SK-N-SH treated with all-trans-retinoic acid at 6 μM for 48 hours (cell line): ENCODE measurements around the gene KAT5.

Experiments
- ESRRG ChIP-seq: fragments of 250-450 bp; sonication (Bioruptor Pico); IDR thresholded peaks from 2 replicates; pipeline ENCODE4 v1.6.1; 2021; ENCODE audit warnings: mild to moderate bottlenecking
- GLIS3 ChIP-seq: fragments of 250-450 bp; sonication (Bioruptor Pico); IDR thresholded peaks from 2 replicates; pipeline ENCODE4 v1.5.0; 2020; ENCODE audit warnings: mild to moderate bottlenecking, moderate library complexity
- ISL1 ChIP-seq: fragments of 250-450 bp; sonication (Bioruptor Pico); IDR thresholded peaks from 2 replicates; pipeline ENCODE4 v2.1.2; 2022; ENCODE audit warnings: mild to moderate bottlenecking, moderate library complexity
- OSR1 ChIP-seq: fragments of 250-450 bp; sonication (Bioruptor Pico); IDR thresholded peaks from 2 replicates; pipeline ENCODE4 v1.8.0; 2022; ENCODE audit warnings: moderate library complexity, mild to moderate bottlenecking, inconsistent platforms
- PPARA ChIP-seq: fragments of 250-450 bp; sonication (Bioruptor Pico); IDR thresholded peaks from 2 replicates; pipeline ENCODE4 v1.5.0; 2020; ENCODE audit warnings: mild to moderate bottlenecking, borderline replicate concordance
- RARB ChIP-seq: fragments of 250-450 bp; sonication (Bioruptor Pico); IDR thresholded peaks from 2 replicates; pipeline ENCODE4 v1.8.0; 2021; ENCODE audit warnings: mild to moderate bottlenecking, moderate library complexity
- TCF4 ChIP-seq: fragments of 250-450 bp; sonication (Bioruptor Pico); IDR thresholded peaks from 2 replicates; pipeline ENCODE4 v1.8.0; 2021; ENCODE audit warnings: mild to moderate bottlenecking, moderate library complexity, borderline replicate concordance
- ZFP3 ChIP-seq: fragments of 250-450 bp; sonication (Bioruptor Pico); IDR thresholded peaks from 2 replicates; pipeline ENCODE4 v1.5.0; 2020; ENCODE audit warnings: mild to moderate bottlenecking, moderate library complexity
- ZFP30 ChIP-seq: fragments of 450-650 bp; formaldehyde crosslinking; IDR thresholded peaks from 2 replicates; pipeline ENCODE4 v1.5.0; 2022; ENCODE audit warnings: mild to moderate bottlenecking, moderate library complexity
- ZNF565 ChIP-seq: fragments of 450-650 bp; formaldehyde crosslinking; conservative IDR thresholded peaks from 2 replicates; pipeline ENCODE4 v1.5.0; 2020; ENCODE audit warnings: low read depth, mild to moderate bottlenecking, moderate library complexity
- ZNF8 ChIP-seq: fragments of 450-650 bp; formaldehyde crosslinking; IDR thresholded peaks from 2 replicates; pipeline ENCODE4 v1.5.0; 2020; ENCODE audit warnings: mild to moderate bottlenecking, moderate library complexity
- TF ChIP-seq, protein P1 (sequence below): fragments of 250-450 bp; sonication (Bioruptor Pico); IDR thresholded peaks from 2 replicates; pipeline ENCODE4 v1.8.0; 2020; ENCODE audit warnings: mild to moderate bottlenecking, moderate library complexity, borderline replicate concordance

DNA sequence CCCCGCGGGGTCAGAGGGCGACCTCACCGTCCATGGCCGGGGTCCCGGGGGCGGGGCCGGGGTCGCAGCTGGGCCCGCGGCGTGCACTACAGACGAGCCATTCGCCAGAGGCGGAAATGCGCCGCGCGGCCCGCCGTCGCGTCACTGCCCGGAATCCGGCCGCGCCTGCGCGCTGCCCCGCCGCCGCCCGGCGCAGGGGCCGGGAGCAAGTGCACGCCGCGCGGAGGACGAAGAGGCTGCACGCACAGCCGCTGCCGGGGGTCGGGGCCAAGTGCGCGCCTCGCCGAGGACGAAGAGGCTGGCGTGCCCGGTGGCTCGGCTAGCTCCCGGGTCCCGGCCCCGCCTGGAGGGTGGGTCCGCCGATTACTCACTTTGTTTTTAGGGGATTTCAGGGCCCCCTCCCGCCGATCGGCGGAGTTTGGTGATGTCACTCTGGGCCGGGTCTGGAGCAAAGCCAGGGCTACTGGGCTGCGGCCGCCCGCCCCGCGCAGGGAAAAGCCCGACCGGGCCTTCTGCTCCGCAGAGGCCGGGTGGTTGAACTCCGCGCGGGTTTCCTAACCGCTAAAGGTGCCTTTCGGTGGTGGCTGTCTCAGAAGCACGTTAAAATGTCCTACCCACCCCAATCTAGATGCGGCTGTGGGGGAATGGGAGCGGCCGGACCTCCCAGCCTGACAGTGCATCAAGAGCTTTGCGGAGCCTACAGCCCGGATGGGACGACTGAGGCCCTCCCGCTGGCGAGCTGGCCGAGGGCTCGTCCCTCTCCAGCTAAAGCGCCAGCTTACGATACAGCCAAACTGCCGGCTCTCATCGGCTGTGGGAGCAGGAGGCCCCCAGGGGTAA lies 49.0 kb upstream of the KAT5 start, which contains the start of gene RELA:
- TF ChIP-seq ZFP30 (CRISPR knock-in tag): no peak
- TF ChIP-seq, protein P1, sequence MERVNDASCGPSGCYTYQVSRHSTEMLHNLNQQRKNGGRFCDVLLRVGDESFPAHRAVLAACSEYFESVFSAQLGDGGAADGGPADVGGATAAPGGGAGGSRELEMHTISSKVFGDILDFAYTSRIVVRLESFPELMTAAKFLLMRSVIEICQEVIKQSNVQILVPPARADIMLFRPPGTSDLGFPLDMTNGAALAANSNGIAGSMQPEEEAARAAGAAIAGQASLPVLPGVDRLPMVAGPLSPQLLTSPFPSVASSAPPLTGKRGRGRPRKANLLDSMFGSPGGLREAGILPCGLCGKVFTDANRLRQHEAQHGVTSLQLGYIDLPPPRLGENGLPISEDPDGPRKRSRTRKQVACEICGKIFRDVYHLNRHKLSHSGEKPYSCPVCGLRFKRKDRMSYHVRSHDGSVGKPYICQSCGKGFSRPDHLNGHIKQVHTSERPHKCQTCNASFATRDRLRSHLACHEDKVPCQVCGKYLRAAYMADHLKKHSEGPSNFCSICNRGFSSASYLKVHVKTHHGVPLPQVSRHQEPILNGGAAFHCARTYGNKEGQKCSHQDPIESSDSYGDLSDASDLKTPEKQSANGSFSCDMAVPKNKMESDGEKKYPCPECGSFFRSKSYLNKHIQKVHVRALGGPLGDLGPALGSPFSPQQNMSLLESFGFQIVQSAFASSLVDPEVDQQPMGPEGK: peak; percentile 51; the same call in 1 of the 2 replicates
- TF ChIP-seq TCF4 (CRISPR knock-in tag): no peak
- no peak for TF ChIP-seq ZFP3 (CRISPR knock-in tag)
- no peak for TF ChIP-seq ISL1 (CRISPR knock-in tag)
- no peak for TF ChIP-seq ZNF565 (CRISPR knock-in tag)
- TF ChIP-seq RARB (CRISPR knock-in tag): no peak
- TF ChIP-seq GLIS3 (CRISPR knock-in tag): no peak
- no peak for TF ChIP-seq PPARA (CRISPR knock-in tag)
- no peak for TF ChIP-seq ESRRG (CRISPR knock-in tag)
- no peak for TF ChIP-seq ZNF8 (CRISPR knock-in tag)
- no peak for TF ChIP-seq OSR1
